HPDE6-E6E7 (cell line): Measurements from ENCODE around the gene CPA5.

ENCODE experiments used
- DNase-seq: peaks from one replicate; pipeline ENCODE4 v3.0.0; 2011; ENCODE audit warnings: missing footprints; ENCODE audit errors: extremely low spot score

Gene CPA5

GRCh38 chr7:130379019-130379418 is 34.4 kb downstream of the CPA5 start:
- DNase-seq, result no peak

GRCh38 chr7:130379532-130379920 is 34.9 kb downstream of the CPA5 start:
- DNase-seq, result no peak

GRCh38 chr7:130379921-130380860 is 35.6 kb downstream of the CPA5 start, which contains the start of gene CPA1:
TSS of gene CPA1 (plus strand) at chr7:130380494. CDS start at chr7:130380521, 27 bp downstream.
- no peak for DNase-seq

- DNase-seq, result no peak
Measured at GRCh38 chr7:130380861-130381455, 36.3 kb downstream of the CPA5 start.

- no peak for DNase-seq
Measured at GRCh38 chr7:130381468-130382312, 37.1 kb downstream of the CPA5 start.

- no peak for DNase-seq
Measured at GRCh38 chr7:130383187-130383980, 38.8 kb downstream of the CPA5 start.

GRCh38 chr7:130384371-130384801 is 39.8 kb downstream of the CPA5 start:
- no peak for DNase-seq

- no peak for DNase-seq
Measured at GRCh38 chr7:130384841-130385599, 40.4 kb downstream of the CPA5 start.

GRCh38 chr7:130385600-130386066 is 41.0 kb downstream of the CPA5 start:
- DNase-seq, result no peak

GRCh38 chr7:130386876-130387275 is 42.3 kb downstream of the CPA5 start:
- DNase-seq, result no peak

- no peak for DNase-seq
Measured at GRCh38 chr7:130387306-130387627, 42.7 kb downstream of the CPA5 start.

- DNase-seq, result no peak
Measured at GRCh38 chr7:130387628-130388403, 43.2 kb downstream of the CPA5 start.

- no peak for DNase-seq
Measured at GRCh38 chr7:130388671-130389070, 44.1 kb downstream of the CPA5 start.

GRCh38 chr7:130390486-130390885 is 45.9 kb downstream of the CPA5 start:
- no peak for DNase-seq

GRCh38 chr7:130393101-130393561 is 48.5 kb downstream of the CPA5 start:
- DNase-seq, result no peak

GRCh38 chr7:130393841-130394411 is 49.3 kb downstream of the CPA5 start:
- no peak for DNase-seq

GRCh38 chr7:130394421-130395195 is 50.0 kb downstream of the CPA5 start:
- DNase-seq, result no peak

- no peak for DNase-seq
Measured at GRCh38 chr7:130395421-130395820, 50.8 kb downstream of the CPA5 start.
